Activated CD4-positive, alpha-beta T cell treated with anti-CD3 and anti-CD28 coated beads, Interleukin-2, amount 50 U/mL, for 1 hour (primary cell): ENCODE results near the gene CDCP1.

Source experiments
- DNase-seq: peaks from one replicate; pipeline ENCODE4 v3.0.0-alpha.2; 2020

CDCP1 gene

DNA sequence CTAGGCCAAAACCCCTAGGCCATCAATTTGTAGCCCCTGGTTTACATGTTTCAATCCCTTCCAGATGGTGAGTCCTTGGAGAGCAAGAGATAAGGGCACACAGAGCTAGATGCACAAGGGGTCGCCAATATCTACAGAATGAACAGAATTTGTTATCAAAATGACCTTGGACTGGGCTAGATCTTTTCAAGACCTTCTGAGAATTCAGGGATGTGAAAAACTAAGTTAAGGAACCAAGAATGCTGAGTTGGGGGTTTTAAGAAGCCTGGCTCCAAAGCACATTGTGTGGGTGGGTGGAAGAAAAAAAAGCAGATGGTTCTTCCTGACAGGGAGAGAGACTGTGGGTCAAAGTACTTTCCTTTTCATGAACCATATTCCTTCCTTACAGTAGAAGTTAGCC is 10.2 kb downstream of the CDCP1 start:
- DNase-seq = no peak

DNA sequence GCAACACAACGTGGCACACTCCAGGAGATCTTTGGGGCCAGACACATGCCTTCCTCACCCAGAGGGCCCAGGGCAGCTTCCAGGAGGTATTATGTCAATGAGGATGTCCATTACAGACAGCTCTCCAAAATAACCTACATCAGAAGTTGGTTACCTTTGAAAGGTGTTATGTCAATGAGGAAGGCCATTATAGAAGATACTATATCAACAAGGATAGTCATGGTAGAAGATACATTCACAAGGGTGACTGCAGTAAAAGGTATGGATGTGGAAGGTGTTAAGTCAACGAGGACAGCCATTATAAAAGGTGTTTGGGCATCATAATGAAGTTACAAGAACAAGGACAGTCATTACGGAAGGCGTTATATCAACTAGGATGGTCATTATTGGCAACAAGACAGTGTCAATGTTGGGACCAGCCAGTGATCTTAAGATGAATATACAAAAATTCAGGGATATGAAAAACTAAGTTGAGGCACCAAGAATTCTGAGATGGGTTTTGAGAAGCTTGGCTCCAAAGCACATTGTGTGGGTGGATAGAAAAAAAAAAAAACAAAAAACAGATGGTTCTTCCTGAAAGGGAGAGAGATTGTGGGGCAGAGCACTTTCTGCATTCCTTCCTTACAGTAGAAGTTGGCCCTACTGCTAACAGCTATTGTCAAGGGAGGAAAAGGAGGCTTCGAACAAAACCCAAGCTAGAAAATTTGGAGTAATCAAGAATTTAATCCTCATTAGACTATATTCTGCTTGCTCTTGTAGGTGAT is 11.2 kb downstream of the CDCP1 start:
- no peak for DNase-seq

GRCh38 chr3:45132568-45133211 is 13.5 kb downstream of the CDCP1 start:
- no peak for DNase-seq

- DNase-seq = no peak
These were observed 15.0 kb downstream of the CDCP1 start for GRCh38 chr3:45131201-45131600.

DNA sequence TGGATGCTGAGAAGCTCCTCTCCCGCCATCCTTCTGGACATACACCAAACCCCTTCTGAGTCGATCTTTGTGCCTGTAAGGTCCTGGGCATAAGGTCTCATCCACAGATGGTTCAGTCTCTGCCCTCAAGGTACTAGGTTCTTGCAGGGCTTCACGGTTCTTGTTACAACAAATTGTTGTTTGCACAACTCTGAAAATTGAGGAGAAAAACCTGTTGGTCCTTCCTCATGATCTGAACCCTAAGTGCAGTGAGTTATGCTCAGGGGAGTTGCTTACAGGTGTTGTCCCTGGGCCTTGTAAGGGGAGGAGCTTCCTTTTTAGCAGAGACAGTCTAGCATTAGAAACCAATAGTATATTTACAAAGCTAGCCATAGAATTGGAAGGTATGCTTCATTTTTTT is 15.7 kb downstream of the CDCP1 start:
- DNase-seq = no peak

- DNase-seq = no peak
These were observed 17.2 kb downstream of the CDCP1 start for GRCh38 chr3:45128950-45129349.

- no peak for DNase-seq
These were observed 18.9 kb downstream of the CDCP1 start for GRCh38 chr3:45127130-45127822.

GRCh38 chr3:45126730-45127129 is 19.4 kb downstream of the CDCP1 start:
- DNase-seq = no peak

- no peak for DNase-seq
These were observed 20.6 kb downstream of the CDCP1 start for GRCh38 chr3:45125550-45126026.

- DNase-seq = no peak
These were observed 21.2 kb downstream of the CDCP1 start for GRCh38 chr3:45124956-45125355.

DNA sequence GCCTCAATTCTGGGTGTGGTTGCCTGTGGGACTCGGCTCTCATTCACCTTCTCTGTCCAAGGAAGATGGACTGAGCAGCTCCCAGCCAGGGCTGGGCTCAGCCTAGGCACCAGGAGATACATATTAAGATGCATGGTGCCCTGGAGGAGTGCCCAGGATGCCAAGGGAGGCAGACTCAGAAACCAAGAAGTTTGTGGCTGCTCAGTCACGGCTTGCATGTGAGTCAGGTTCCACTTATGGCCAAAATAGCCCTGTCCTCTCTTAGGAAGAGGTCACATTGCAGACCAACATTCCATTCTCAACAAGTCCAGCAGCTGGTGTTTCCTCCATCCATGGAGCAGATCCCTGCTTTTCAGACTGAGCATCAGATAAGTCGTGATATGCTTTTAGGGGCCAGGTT is 21.8 kb downstream of the CDCP1 start:
- DNase-seq = no peak

- no peak for DNase-seq
These were observed 22.5 kb downstream of the CDCP1 start for GRCh38 chr3:45123581-45124269.

DNA sequence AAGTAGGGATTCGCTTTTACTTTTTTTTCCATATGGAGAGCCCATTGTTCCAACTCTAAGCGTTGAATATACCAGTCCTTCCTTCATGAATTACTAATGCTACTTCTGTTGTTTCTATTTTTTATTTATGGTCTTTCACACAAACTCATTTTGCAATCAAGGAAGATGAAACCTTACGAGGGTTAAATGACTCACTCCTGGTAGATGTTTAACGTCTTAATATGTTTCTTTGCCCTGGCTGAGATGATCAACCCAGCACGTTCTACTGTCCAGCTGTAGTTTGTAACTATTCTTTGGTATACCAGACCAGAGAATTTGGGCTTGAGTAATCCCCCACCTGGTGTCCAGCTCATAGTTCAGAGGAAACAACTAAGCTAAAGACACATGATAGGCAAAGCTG is 23.1 kb downstream of the CDCP1 start:
- no peak for DNase-seq

DNA sequence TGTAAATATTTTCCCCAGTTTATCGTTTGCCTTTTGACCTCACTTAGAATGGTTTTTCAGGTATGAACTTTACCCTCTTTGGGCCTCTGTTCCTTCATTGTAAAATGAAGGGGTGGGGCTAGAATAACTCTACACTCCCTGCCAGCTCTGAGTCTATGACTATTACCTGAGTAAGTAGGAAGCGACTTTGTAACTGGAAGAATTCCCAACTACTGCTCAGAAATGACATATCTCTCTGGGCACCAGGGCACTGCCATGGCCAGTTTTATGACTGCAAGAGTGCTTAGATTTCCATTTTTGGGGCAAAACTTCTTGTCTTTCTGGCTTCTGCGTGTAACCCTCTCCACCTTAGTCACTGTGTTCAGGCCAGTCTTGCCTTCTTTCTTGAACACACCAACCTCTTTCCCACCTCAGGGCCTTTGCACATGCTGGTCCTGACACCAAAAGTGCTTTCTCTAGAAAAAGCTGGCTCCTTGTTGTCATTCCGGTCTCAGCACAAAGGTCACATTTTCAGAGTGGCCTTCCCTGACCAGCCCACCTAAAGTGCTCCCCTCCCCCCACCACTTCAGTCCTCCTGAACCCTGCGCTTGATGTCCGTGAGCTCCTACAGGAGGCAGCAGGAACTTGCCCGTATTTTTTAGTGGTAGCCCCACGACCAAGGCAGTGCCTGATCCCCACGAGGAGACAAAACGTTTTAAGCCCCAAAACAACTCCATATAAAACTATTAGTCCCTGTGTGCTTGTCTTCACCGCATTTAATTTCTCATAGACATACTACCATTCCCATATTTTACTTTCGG is 25.6 kb downstream of the CDCP1 start:
- no peak for DNase-seq

GRCh38 chr3:45119824-45120358 is 26.3 kb downstream of the CDCP1 start:
- no peak for DNase-seq

GRCh38 chr3:45119376-45119775 is 26.8 kb downstream of the CDCP1 start:
- DNase-seq = no peak

- DNase-seq = no peak
These were observed 27.5 kb downstream of the CDCP1 start for GRCh38 chr3:45118615-45119071.

DNA sequence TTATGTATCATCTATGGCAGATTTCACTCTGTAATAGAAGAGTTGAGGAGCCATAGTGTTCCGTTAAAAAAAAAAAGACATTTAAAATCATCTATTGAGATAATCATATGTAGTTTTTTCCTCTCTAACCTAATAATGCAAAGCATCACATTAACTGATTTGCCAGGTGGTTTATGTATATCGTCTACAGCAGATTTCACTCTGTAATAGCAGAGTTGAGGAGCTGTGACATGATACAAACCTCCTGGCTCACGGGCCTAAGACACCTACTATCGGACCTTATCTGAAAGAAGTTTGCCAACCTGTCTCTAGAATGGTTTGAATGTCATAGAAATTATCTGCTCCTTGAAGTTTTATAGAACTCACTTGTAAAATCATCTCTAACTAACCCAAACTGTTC is 29.8 kb downstream of the CDCP1 start:
- no peak for DNase-seq

DNA sequence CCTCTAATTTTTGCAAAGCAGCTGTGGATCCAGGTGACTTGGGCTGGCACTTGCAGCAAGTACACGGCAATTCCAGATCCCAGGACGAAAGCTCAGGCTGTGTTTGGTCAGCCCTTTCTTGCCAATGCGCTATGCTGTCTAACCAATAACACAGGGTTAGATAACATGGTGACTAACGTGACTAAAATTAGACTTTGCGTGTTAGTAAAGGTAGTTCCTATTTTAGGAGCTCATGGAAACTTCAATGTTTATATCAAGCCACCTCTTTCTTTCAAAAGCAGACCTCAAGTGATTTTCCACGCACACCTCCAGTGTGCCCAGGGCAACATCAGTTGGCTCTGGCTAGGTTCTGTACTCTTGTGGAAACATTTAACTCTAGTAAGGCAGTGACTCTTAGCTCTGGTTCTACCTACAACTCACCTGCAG is 32.5 kb downstream of the CDCP1 start:
- DNase-seq = no peak

DNA sequence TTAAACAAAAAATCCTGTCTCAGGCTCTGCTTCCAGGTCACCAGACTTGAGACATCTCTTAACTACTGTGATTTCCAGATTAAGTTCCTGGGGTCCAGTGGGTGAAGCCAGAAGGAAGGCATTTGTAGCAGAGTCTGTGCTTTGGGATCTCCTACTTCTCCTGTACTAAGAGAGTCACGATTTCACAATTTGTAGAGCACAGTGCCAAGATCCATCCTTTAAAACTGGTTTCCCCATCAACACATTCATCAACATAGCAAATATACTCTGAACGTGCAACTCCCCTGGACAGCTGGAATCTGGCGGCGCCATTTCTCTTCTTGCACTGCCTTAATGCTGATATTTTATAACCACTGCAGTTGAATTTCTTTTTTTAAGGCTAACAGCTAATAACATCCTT is 33.2 kb downstream of the CDCP1 start:
- DNase-seq = no peak

- no peak for DNase-seq
These were observed 35.7 kb downstream of the CDCP1 start for GRCh38 chr3:45110509-45110833.
